Measurements from ENCODE around the gene CST9L. TPM values are rescaled to one million over a fixed set of nuclear protein-coding genes. Genes with fewer than 3 reads are reported as not detected.

Gene CST9L
- total RNA-seq, 1 donor, result not detected

DNA sequence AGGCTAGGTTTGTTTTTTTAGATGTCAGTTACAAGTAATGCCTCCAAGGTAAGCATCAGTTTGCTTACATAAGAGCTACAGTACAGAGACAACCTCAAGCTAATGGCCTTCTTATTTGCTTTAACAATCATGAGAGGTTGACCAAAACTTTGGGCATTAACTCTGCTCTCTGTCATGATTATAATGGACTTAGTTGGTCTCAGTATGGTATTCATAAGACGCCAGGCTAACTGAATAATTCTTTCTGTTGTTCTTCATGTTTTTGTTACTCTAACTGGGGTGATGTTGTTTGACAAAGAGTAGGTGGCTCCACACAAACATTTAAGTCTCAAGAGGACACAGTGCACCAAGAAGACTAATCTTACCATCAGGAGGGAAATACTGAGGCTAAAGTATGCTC is 27.7 kb upstream of the CST9L start:
- H3K27ac ChIP-seq (ENCODE audit: low read depth, low read length), result no peak overlapping the region
- TF ChIP-seq, protein P1, sequence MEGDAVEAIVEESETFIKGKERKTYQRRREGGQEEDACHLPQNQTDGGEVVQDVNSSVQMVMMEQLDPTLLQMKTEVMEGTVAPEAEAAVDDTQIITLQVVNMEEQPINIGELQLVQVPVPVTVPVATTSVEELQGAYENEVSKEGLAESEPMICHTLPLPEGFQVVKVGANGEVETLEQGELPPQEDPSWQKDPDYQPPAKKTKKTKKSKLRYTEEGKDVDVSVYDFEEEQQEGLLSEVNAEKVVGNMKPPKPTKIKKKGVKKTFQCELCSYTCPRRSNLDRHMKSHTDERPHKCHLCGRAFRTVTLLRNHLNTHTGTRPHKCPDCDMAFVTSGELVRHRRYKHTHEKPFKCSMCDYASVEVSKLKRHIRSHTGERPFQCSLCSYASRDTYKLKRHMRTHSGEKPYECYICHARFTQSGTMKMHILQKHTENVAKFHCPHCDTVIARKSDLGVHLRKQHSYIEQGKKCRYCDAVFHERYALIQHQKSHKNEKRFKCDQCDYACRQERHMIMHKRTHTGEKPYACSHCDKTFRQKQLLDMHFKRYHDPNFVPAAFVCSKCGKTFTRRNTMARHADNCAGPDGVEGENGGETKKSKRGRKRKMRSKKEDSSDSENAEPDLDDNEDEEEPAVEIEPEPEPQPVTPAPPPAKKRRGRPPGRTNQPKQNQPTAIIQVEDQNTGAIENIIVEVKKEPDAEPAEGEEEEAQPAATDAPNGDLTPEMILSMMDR (IDR thresholded peaks at IDR 0.05; ENCODE audit: extremely low read depth, low read depth, low read length), result no peak
- H3K36me3 ChIP-seq (ENCODE audit: insufficient read depth, low read length), result no peaks in the 10 kb centered on the region
- H3K27me3 ChIP-seq (ENCODE audit: insufficient read depth, low read length), result peaks cover 2% of the 10 kb centered on the region
- H3K4me1 ChIP-seq (ENCODE audit: insufficient read depth, low read length), result no peaks in the 10 kb centered on the region
- no peak for DNase-seq (ENCODE audit: insufficient read length, low spot score, missing footprints)
- no peaks in the 10 kb centered on the region for H3K79me2 ChIP-seq (ENCODE audit: insufficient read depth, low read length)
- no peak overlapping the region for H2AFZ ChIP-seq (ENCODE audit: low read length)
- H3K4me3 ChIP-seq (ENCODE audit: insufficient read depth, low read length), result no peak overlapping the region
- H3K4me2 ChIP-seq (ENCODE audit: insufficient read depth, low read length), result no peak overlapping the region
- H4K20me1 ChIP-seq (ENCODE audit: insufficient read depth, low read length), result no peaks in the 10 kb centered on the region
- no peaks in the 10 kb centered on the region for H3K9me3 ChIP-seq (ENCODE audit: low read depth, low read length)

DNA sequence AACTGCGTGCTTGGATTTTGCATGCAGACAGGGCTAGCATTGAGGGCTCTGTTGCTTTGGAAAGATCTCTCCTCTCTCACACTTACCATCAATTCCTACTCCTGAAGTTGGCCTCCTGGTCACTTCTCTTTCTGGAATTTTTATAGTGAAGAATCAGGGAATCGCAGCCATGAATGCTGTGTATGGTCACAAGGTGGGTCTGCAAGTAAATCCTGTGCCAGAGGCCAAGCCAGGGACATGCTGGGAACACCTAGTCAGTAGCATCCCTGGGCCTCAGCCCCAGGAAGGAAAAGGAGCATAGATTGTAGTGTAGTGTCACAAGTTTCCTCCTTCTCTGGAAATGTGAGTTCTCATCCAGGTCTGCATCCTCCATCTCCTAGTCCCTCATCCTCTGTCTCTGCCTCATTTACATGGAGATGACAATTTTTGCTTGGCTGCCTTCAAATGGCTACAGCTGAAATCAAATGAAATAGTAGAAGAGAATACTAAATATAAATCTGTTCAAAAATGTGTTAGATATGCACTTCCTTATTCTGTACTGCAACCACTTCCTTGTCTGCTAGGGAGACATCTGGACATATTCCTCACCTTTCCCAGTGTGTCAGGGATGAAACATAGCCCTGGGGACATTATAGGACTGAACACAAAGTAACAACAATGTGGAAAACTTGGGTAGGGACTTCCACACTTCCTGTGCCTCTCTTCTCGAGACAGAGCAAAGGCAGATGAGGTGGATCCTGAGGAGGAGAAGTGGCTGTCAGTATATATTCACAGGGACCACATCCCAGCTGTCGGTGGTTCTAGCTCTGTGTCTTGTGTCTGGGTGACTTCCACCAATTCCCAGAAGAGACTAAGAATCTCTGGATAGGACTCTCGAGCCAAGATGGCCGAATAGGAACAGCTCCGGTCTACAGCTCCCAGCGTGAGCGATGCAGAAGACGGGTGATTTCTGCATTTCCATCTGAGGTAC is 20.4 kb upstream of the CST9L start:
- no peak overlapping the region for H3K4me2 ChIP-seq (ENCODE audit: insufficient read depth, low read length)
- no peaks in the 10 kb centered on the region for H3K79me2 ChIP-seq (ENCODE audit: insufficient read depth, low read length)
- H3K27ac ChIP-seq (ENCODE audit: low read depth, low read length), result no peak overlapping the region
- no peaks in the 10 kb centered on the region for H3K4me1 ChIP-seq (ENCODE audit: insufficient read depth, low read length)
- no peak overlapping the region for H2AFZ ChIP-seq (ENCODE audit: low read length)
- DNase-seq (ENCODE audit: insufficient read length, low spot score, missing footprints), result no peak
- TF ChIP-seq, protein P1 (IDR thresholded peaks at IDR 0.05; ENCODE audit: extremely low read depth, low read depth, low read length), result no peak
- H3K36me3 ChIP-seq (ENCODE audit: insufficient read depth, low read length), result no peaks in the 10 kb centered on the region
- H4K20me1 ChIP-seq (ENCODE audit: insufficient read depth, low read length), result no peaks in the 10 kb centered on the region
- no peaks in the 10 kb centered on the region for H3K9me3 ChIP-seq (ENCODE audit: low read depth, low read length)
- no peak overlapping the region for H3K4me3 ChIP-seq (ENCODE audit: insufficient read depth, low read length)
- no peaks in the 10 kb centered on the region for H3K27me3 ChIP-seq (ENCODE audit: insufficient read depth, low read length)

DNA sequence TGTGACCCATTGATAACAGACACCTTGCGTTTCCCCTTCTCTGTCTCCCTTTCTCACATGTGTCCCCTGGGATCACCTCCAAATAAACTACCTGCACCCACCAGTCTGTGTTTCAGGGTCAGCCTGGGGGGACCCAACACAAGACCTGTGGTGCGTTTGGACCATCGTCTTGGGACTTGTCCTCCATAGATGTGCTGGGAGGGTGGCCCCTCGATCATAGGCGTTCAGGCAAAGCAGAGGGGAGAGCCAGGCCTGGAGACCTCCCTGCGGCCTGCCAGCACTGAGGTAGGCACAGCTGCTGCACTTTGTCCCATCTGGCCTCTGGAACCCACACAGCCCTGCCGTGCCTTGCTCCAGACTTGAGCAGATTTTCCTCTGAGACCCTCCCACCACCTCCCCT is 19.3 kb upstream of the CST9L start:
- no peak for DNase-seq (ENCODE audit: insufficient read length, low spot score, missing footprints)
- Histone ChIP-seq H3K4me3 (ENCODE audit: insufficient read depth, low read length) (no peak overlapping the region), H3K27ac (ENCODE audit: low read depth, low read length) (no peak overlapping the region), H3K9me3 (ENCODE audit: low read depth, low read length) (no peaks in the 10 kb centered on the region), H3K4me1 (ENCODE audit: insufficient read depth, low read length) (no peaks in the 10 kb centered on the region), H2AFZ (ENCODE audit: low read length) (no peak overlapping the region), H3K36me3 (ENCODE audit: insufficient read depth, low read length) (no peaks in the 10 kb centered on the region), H3K27me3 (ENCODE audit: insufficient read depth, low read length) (no peaks in the 10 kb centered on the region), H3K79me2 (ENCODE audit: insufficient read depth, low read length) (no peaks in the 10 kb centered on the region), H4K20me1 (ENCODE audit: insufficient read depth, low read length) (no peaks in the 10 kb centered on the region), H3K4me2 (ENCODE audit: insufficient read depth, low read length) (no peak overlapping the region)
- TF ChIP-seq, protein P1 (IDR thresholded peaks at IDR 0.05; ENCODE audit: extremely low read depth, low read depth, low read length), result no peak

DNA sequence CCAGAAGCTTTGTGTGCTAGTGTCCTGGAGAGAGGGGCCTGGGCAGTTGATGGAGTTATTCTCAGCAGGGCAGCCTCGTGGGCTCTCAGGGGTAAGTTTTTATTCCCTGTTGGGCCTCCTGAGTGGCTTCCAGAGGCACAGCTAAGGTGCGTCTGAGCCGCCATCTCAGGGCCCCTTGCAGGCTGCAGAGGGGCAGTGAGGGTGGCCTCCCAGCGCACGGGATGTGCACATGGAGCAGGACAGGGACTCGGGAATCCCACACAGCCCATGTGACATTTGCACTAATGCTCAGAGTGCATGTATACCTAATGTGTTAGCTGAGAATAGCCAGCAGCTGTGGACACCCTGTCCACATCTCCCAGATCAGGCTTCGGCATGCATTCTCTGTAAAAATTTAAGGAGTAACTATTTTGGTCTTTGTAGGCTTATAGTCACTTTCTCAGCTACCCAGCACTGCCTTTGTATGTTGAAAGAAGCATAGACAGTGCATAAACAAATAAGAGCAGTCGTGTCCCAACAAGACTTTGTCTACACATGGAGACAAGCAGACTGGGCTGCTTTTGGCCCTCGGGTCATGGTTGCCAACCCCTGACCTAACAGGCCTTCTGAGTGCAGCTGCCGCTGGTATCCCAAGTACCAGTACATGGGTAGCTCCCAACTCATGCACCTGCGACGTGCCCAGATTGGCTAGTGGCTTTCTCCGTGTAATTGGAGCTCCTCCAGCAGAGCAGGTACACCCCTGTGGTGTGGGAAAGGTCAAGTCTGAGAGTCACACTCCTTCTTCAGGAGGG is 18.6 kb upstream of the CST9L start:
- DNase-seq (ENCODE audit: insufficient read length, low spot score, missing footprints), result peak; percentile 72
- Histone ChIP-seq H3K4me1 (ENCODE audit: insufficient read depth, low read length) (no peaks in the 10 kb centered on the region), H4K20me1 (ENCODE audit: insufficient read depth, low read length) (no peaks in the 10 kb centered on the region), H3K4me2 (ENCODE audit: insufficient read depth, low read length) (no peak overlapping the region), H3K36me3 (ENCODE audit: insufficient read depth, low read length) (no peaks in the 10 kb centered on the region), H3K27ac (ENCODE audit: low read depth, low read length) (no peak overlapping the region), H3K79me2 (ENCODE audit: insufficient read depth, low read length) (no peaks in the 10 kb centered on the region), H3K9me3 (ENCODE audit: low read depth, low read length) (no peaks in the 10 kb centered on the region), H3K27me3 (ENCODE audit: insufficient read depth, low read length) (no peaks in the 10 kb centered on the region), H2AFZ (ENCODE audit: low read length) (no peak overlapping the region), H3K4me3 (ENCODE audit: insufficient read depth, low read length) (no peak overlapping the region)
- TF ChIP-seq, protein P1 (IDR thresholded peaks at IDR 0.05; ENCODE audit: extremely low read depth, low read depth, low read length), result no peak
